Measurements from ENCODE around the gene SOX8. TPM values are rescaled to one million over a fixed set of nuclear protein-coding genes. Genes with fewer than 3 reads are reported as not detected.

Gene SOX8
- total RNA-seq, 1 experiment from 2014 or later = not detected

GRCh38 chr16:991345-991744 is 9.8 kb downstream of the SOX8 start:
- BruUV-seq (replicated peaks) = no TSS peak
- Mint-ChIP-seq H3K27ac (ENCODE audit: low read depth, unreplicated experiment) (no peak overlapping the region), H3K36me3 (ENCODE audit: insufficient read depth, unreplicated experiment) (no peaks in the 10 kb centered on the region), H3K9me3 (ENCODE audit: unreplicated experiment) (no peaks in the 10 kb centered on the region), H3K27me3 (ENCODE audit: insufficient read depth, unreplicated experiment) (peaks cover 19% of the 10 kb centered on the region), H3K4me1 (ENCODE audit: insufficient read depth, unreplicated experiment) (no peaks in the 10 kb centered on the region), H3K4me3 (ENCODE audit: unreplicated experiment) (no peak overlapping the region)
- TF ChIP-seq CTCF (IDR thresholded peaks at IDR 0.05; ENCODE audit: unreplicated experiment) = no peak
- intact Hi-C loops (cut with micrococcal nuclease) = no loop called here
- CTCF ChIA-PET = no interaction called here
- DNase-seq (ENCODE audit: unreplicated experiment) = no peak
- POLR2A ChIA-PET = no interaction called here

- BruUV-seq (replicated peaks) = no TSS peak
- Mint-ChIP-seq H3K36me3 (ENCODE audit: insufficient read depth, unreplicated experiment) (no peaks in the 10 kb centered on the region), H3K4me1 (ENCODE audit: insufficient read depth, unreplicated experiment) (no peaks in the 10 kb centered on the region), H3K27me3 (ENCODE audit: insufficient read depth, unreplicated experiment) (peaks cover 24% of the 10 kb centered on the region), H3K9me3 (ENCODE audit: unreplicated experiment) (no peaks in the 10 kb centered on the region), H3K27ac (ENCODE audit: low read depth, unreplicated experiment) (no peak overlapping the region), H3K4me3 (ENCODE audit: unreplicated experiment) (no peak overlapping the region)
- CTCF ChIA-PET = no interaction called here
- DNase-seq (ENCODE audit: unreplicated experiment) = no peak
- POLR2A ChIA-PET = no interaction called here
- TF ChIP-seq CTCF (IDR thresholded peaks at IDR 0.05; ENCODE audit: unreplicated experiment) = no peak
- intact Hi-C loops (cut with micrococcal nuclease) = no loop called here
These were observed 10.2 kb downstream of the SOX8 start for GRCh38 chr16:991773-992172.

- no peak overlapping the region for H3K4me3 Mint-ChIP-seq (ENCODE audit: unreplicated experiment)
- H3K4me1 Mint-ChIP-seq (ENCODE audit: insufficient read depth, unreplicated experiment) = no peaks in the 10 kb centered on the region
- POLR2A ChIA-PET = no interaction called here
- intact Hi-C loops (cut with micrococcal nuclease) = no loop called here
- H3K27ac Mint-ChIP-seq (ENCODE audit: low read depth, unreplicated experiment) = no peak overlapping the region
- BruUV-seq (replicated peaks) = no TSS peak
- H3K36me3 Mint-ChIP-seq (ENCODE audit: insufficient read depth, unreplicated experiment) = no peaks in the 10 kb centered on the region
- TF ChIP-seq CTCF (IDR thresholded peaks at IDR 0.05; ENCODE audit: unreplicated experiment) = no peak
- no peak for DNase-seq (ENCODE audit: unreplicated experiment)
- CTCF ChIA-PET = no interaction called here
- peaks cover 36% of the 10 kb centered on the region for H3K27me3 Mint-ChIP-seq (ENCODE audit: insufficient read depth, unreplicated experiment)
- no peaks in the 10 kb centered on the region for H3K9me3 Mint-ChIP-seq (ENCODE audit: unreplicated experiment)
These were observed 12.2 kb downstream of the SOX8 start for GRCh38 chr16:993731-994130.

GRCh38 chr16:995087-995486 is 13.5 kb downstream of the SOX8 start:
- POLR2A ChIA-PET = interaction anchor here (0.6 kb wide), 1 partner anchor 55 kb away, joined by 3 read pairs; no protein-coding TSS in a partner anchor
- Mint-ChIP-seq H3K9me3 (ENCODE audit: unreplicated experiment) (no peaks in the 10 kb centered on the region), H3K27ac (ENCODE audit: low read depth, unreplicated experiment) (no peak overlapping the region), H3K4me1 (ENCODE audit: insufficient read depth, unreplicated experiment) (no peaks in the 10 kb centered on the region), H3K4me3 (ENCODE audit: unreplicated experiment) (no peak overlapping the region), H3K36me3 (ENCODE audit: insufficient read depth, unreplicated experiment) (no peaks in the 10 kb centered on the region), H3K27me3 (ENCODE audit: insufficient read depth, unreplicated experiment) (peaks cover 46% of the 10 kb centered on the region)
- BruUV-seq (replicated peaks) = no TSS peak
- TF ChIP-seq CTCF (IDR thresholded peaks at IDR 0.05; ENCODE audit: unreplicated experiment) = no peak
- no peak for DNase-seq (ENCODE audit: unreplicated experiment)
- intact Hi-C loops (cut with micrococcal nuclease) = no loop called here
- CTCF ChIA-PET = no interaction called here

Data from MCF 10A (cell line).